ENCODE measurements around the gene CCNJ. TPM values are rescaled to one million over a fixed set of nuclear protein-coding genes. Genes with fewer than 3 reads are reported as not detected.
A peak's percentile ranks its signal among the peaks of the same experiment; 100 is the strongest.
"Not testable (repeated sequence)": the region's sequence is repeated elsewhere in the genome, so short reads cannot be mapped to it uniquely, and the experiment has no call there.

CCNJ gene, protein sequence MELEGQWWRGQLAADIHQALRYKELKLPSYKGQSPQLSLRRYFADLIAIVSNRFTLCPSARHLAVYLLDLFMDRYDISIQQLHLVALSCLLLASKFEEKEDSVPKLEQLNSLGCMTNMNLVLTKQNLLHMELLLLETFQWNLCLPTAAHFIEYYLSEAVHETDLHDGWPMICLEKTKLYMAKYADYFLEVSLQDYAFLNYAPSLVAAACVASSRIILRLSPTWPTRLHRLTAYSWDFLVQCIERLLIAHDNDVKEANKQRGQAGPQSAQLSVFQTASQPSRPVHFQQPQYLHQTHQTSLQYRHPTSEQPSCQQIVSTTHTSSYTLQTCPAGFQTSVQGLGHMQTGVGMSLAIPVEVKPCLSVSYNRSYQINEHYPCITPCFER
- 2.4 TPM for total RNA-seq
- long read RNA-seq, transcript CCNJ-203 (6 exons, 2,677 nt) = major isoform, 5 of 9 reads
- long read RNA-seq, partial matches to known transcripts = 1 of 9 reads
- long read RNA-seq, other reads (novel, unspliced or antisense) = 1 of 9 reads

DNA sequence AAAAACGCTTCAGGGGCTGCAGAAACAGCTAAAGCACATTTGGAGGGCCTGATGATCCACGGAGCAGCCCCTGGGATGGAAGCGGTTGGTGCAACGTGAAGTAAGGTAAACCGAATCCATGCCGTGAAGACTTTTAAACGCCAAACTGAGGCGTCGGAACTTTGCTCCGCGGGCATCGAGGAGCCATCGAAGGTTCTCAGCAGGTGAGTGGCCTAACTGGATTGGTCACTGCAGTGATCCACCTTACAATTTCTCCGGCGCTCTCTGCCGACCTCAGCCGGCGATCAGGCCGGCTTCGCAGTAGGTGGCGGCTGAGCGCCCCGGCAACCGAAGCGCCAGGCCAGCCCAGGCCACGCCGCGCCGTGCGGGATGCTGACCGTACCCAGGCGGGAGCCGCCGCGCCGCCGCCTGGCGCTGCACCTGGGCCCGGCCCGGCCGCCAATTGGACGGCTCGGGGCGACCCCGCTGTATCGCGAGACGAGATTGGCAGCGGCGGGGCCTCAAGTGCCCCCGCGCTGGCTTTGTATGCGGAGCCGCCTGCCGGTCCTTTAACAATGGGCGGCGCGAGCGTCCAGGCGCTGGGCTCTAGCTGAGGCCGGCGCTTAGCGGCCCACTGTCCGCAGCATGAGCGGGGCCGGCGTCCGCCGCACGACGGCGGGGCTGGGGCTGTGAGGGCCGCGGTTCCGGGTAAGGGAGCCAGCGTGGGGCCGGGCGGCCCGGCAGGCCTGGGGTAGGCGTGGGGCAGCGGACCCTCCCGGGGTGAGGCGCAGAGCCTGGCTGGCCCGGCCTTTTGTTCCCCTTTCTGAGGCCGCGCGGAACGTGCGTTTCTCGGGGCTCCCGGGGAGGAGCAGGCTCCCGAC, at the start of gene CCNJ:
Gene CCNJ (plus strand): TSS at position 551 of the 860 bp plus-strand sequence. CDS start 811 bp downstream, outside the sequence.
- intact Hi-C loops (cut with micrococcal nuclease) = no loop called here
- Histone ChIP-seq H3K9me3 (replicated peaks) (no peaks in the 10 kb centered on the region), H3K4me3 (peak within 1 kb of the TSS; percentile 82), H3K27me3 (ENCODE audit: low read depth) (no peaks in the 10 kb centered on the region), H3K4me1 (peaks cover 25% of the 10 kb centered on the region), H3K36me3 (no peaks in the 10 kb centered on the region), H3K27ac (replicated peaks) (peak within 1 kb of the TSS; percentile 89)
- peak; percentile 89 for DNase-seq
- TF ChIP-seq, protein P1, sequence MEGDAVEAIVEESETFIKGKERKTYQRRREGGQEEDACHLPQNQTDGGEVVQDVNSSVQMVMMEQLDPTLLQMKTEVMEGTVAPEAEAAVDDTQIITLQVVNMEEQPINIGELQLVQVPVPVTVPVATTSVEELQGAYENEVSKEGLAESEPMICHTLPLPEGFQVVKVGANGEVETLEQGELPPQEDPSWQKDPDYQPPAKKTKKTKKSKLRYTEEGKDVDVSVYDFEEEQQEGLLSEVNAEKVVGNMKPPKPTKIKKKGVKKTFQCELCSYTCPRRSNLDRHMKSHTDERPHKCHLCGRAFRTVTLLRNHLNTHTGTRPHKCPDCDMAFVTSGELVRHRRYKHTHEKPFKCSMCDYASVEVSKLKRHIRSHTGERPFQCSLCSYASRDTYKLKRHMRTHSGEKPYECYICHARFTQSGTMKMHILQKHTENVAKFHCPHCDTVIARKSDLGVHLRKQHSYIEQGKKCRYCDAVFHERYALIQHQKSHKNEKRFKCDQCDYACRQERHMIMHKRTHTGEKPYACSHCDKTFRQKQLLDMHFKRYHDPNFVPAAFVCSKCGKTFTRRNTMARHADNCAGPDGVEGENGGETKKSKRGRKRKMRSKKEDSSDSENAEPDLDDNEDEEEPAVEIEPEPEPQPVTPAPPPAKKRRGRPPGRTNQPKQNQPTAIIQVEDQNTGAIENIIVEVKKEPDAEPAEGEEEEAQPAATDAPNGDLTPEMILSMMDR (IDR thresholded peaks at IDR 0.05; ENCODE audit: borderline replicate concordance) = peak; percentile 39

DNA sequence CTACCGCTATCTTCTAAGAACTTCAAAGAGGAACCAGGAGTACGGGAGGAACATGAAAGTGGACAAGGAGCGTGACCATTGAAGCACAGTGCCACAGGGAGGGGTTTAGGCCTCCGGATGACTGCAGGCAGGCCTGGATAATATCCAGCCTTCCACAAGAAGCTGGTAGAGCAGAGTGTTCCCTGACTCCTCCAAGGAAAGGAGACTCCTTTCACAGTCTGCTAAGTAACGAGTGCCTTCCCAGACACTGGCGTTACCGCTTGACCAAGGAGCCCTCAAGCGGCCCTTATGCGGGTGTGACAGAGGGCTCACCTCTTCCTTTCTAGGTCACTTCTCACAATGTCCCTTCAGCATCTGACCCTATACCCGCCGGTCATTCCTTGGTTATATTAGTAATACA, 49.0 kb upstream of the CCNJ start:
- DNase-seq = not testable (repeated sequence)

DNA sequence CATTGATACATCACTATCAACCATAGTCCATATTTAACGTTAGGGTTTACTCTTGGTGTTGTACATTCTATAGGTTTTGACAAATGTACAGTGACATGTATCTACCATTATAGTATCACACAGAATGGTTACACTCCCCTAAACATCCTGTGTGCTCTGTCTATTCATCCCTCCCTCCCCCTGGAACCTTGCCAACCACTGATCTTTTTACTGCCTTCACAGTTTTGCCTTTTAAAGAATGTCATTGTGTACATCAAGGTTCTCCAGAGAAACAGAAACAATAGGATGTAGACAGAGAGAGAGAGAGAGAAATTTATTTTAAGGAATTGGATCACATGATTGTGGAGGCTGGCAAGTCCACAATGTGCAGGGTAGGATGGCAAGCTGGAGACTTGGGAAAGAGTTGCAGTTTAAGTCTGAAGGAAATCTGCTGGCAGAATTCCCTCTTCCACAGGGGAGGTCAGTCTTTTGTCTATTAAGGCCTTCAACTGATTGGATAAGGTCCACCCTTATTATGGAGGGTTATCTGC, 45.1 kb upstream of the CCNJ start:
- H3K9me3 ChIP-seq (replicated peaks) = no peaks in the 10 kb centered on the region
- H3K36me3 ChIP-seq = no peaks in the 10 kb centered on the region
- H3K27ac ChIP-seq (replicated peaks) = no peak overlapping the region
- DNase-seq = no peak
- H3K27me3 ChIP-seq (ENCODE audit: low read depth) = no peaks in the 10 kb centered on the region
- H3K4me1 ChIP-seq = no peaks in the 10 kb centered on the region
- TF ChIP-seq, protein P1 (IDR thresholded peaks at IDR 0.05; ENCODE audit: borderline replicate concordance) = no peak
- no peak overlapping the region for H3K4me3 ChIP-seq
- intact Hi-C loops (cut with micrococcal nuclease) = no loop called here

More for the DNA sequence above, 49.0 kb upstream of the CCNJ start:
- H3K27me3 ChIP-seq (ENCODE audit: low read depth); intact Hi-C loops (cut with micrococcal nuclease); H3K9me3 ChIP-seq (replicated peaks); H3K4me1 ChIP-seq; H3K27ac ChIP-seq (replicated peaks); H3K4me3 ChIP-seq; H3K36me3 ChIP-seq: not testable (repeated sequence)

DNA sequence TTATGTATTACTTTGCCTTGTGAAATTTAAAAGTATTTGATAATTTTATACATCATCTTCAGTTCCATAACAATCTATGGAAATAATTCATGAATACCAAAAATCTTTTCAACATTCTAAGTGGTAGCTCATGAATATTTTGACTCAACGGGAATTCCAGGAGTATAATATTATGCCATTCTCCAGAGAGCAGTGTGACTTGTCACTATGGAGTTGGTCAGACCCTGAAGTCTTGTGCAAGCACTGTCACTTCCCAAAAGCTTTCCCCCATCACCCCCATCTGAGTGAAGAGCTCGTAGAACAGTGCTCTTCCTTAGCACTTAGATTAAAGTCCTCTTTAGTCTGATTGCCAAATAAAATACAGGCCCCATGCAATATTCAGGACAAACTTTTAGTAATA, 29.4 kb upstream of the CCNJ start:
- Histone ChIP-seq H3K4me3 (no peak overlapping the region), H3K27ac (replicated peaks) (no peak overlapping the region), H3K4me1 (peaks cover 6% of the 10 kb centered on the region), H3K36me3 (no peaks in the 10 kb centered on the region), H3K9me3 (replicated peaks) (no peaks in the 10 kb centered on the region), H3K27me3 (ENCODE audit: low read depth) (no peaks in the 10 kb centered on the region)
- TF ChIP-seq, protein P1 (IDR thresholded peaks at IDR 0.05; ENCODE audit: borderline replicate concordance) = no peak
- DNase-seq = no peak
- intact Hi-C loops (cut with micrococcal nuclease) = no loop called here

DNA sequence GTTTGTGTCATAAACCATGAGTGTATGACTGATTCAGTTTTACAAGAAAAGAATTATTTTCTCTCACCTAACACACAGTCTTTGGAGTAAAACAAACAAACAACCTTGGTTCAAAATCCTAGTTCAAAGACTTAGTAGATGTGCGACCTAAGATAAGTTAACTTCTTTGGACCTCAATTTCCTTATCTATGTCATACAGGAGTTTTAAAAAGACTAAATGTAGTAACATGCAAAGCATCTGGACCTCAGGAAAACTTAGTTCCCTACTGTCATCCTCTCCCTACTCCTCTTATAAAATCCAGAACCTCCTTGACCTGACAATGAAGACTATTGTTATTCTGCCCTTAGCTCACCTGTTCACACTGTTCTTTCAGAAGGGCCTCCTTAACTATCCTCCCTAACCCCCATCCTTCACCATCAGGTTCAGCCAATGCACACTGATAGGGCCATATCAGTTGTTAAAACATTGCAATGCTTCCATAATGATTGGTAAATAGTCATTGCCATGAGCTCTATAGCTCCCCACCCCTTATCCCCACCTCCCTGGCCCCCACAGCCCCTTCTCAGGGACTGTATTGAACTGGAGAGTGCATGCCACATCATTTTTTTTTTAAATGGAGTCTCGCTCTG, 28.8 kb upstream of the CCNJ start:
- Histone ChIP-seq H3K4me1 (peaks cover 6% of the 10 kb centered on the region), H3K27ac (replicated peaks) (no peak overlapping the region), H3K4me3 (no peak overlapping the region), H3K9me3 (replicated peaks) (no peaks in the 10 kb centered on the region), H3K27me3 (ENCODE audit: low read depth) (no peaks in the 10 kb centered on the region), H3K36me3 (no peaks in the 10 kb centered on the region)
- no peak for DNase-seq
- TF ChIP-seq, protein P1 (IDR thresholded peaks at IDR 0.05; ENCODE audit: borderline replicate concordance) = no peak
- intact Hi-C loops (cut with micrococcal nuclease) = no loop called here
